ENCODE results near the gene LDAF1.

- TF ChIP-seq CTCF (conservative IDR thresholded peaks at IDR 0.05 in 1 of 2, IDR thresholded peaks at IDR 0.05 in 1 of 2; ENCODE audit: low read depth in 1 of 2, low read length in 2 of 2) (no peak), EZH2 (IDR thresholded peaks at IDR 0.05; ENCODE audit: low read length, missing control alignments) (no peak)
Measured at GRCh38 chr16:21175397-21175796, 16.9 kb downstream of the LDAF1 start.
